Dedifferentiated amniotic fluid mesenchymal stem cell (primary cell): Measurements from ENCODE around the gene RTP1.
"Not testable (repeated sequence)": the region's sequence is repeated elsewhere in the genome, so short reads cannot be mapped to it uniquely, and the experiment has no call there.

ENCODE experiments used
- DNase-seq: peaks from one replicate; pipeline ENCODE4 v3.0.0-alpha.2; 2016; ENCODE audit errors: extremely low spot score

Gene RTP1, protein sequence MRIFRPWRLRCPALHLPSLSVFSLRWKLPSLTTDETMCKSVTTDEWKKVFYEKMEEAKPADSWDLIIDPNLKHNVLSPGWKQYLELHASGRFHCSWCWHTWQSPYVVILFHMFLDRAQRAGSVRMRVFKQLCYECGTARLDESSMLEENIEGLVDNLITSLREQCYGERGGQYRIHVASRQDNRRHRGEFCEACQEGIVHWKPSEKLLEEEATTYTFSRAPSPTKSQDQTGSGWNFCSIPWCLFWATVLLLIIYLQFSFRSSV

GRCh38 chr3:187197335-187197649 is at the start of gene RTP1:
TSS of gene RTP1 (plus strand) at chr3:187197486. CDS start at chr3:187197516, 30 bp downstream.
- no peak for DNase-seq

- no peak for DNase-seq
These were observed 47.1 kb upstream of the RTP1 start for GRCh38 chr3:187150186-187150585.

DNA sequence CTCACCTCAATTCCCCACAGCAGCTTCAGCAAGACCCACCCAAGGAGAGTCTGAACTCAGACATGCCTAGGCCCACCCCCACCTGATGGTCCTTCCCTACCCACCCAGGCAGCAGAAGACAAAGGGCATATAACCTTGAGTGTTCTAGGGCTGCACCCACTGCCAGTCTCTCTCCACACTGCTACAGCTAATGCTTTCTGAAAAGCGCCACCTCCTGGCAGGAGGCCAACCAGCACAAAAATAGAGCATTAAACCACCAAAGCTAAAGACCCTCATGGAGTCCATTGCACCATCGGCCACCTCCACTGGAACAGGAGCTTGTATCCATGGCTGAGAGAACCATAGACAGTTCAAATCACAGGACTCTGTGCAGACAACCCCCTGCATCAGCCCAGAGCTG is 46.7 kb upstream of the RTP1 start:
- no peak for DNase-seq

GRCh38 chr3:187161556-187161955 is 35.7 kb upstream of the RTP1 start:
- no peak for DNase-seq

DNA sequence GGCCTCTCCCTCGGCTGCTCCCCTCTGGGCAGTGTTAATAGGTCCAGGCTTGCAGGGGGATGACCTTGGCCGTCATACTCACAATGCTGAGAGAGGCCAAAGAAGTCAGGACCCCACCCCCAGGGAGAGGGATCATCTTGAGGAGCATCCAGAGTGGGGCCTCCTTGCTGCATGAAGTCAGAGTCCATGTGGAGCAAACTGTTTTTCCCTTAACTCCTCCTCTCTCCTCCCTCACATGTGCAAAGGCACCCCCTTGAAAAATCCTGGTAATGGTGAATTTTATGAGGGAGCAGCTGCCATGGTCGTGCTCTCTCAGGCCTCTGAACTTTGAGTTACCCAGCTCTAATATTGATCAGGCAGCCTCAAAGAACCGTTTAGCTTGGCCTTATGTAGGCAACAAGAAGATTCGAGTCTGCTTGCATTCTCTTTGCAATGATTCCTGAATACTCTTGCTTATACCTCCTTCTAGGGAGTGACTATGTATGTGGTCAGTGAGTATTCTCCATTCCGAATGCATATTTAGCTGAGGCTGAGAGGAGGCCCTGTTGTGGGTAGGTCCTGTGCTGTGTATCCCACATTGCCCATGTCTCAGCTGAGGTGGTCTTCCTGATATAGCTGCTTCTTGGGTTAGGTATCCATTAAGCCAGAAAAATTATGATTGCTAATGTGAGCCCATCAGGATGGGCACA is 34.9 kb upstream of the RTP1 start:
- DNase-seq, result no peak

GRCh38 chr3:187165144-187165543 is 32.1 kb upstream of the RTP1 start:
- DNase-seq, result peak; percentile 76

DNA sequence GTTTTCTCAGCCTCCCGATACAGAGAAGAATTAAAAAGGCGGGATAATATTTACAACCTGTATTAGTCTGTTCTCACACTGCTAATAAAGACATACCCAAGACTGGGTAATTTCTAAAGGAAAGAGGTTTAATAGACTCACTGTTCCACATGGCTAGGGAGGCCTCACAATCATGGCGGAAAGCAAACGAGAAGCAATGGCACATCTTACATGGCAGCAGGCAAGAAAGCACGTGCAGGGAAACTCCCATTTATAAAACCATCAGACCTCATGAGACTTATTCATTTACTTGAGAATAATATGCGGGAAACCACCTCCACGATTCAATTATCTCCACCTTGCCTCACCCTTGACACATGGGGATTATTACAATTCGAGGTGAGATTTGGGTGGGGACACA is 30.5 kb upstream of the RTP1 start:
- no peak for DNase-seq

DNA sequence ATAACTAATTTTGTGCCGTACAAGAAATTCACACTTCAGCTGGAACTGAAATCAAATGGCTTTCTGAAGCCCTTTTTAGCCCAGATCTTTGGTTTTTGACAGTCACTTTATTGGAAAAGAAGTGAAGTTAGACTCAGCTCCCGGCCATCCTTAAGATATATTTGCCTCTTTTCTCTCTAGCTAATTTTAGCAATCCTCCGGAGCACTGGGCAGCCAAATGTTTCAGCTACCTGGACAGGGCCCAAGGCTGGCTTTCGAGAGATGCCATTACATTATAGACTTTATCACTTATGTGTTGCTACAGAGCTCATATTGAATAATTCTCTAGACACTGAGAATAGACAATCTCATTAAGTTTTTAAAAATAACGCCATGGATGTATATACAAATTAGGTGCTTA is 29.5 kb upstream of the RTP1 start:
- no peak for DNase-seq

- no peak for DNase-seq
These were observed 27.9 kb upstream of the RTP1 start for GRCh38 chr3:187169231-187169960.

- not testable (repeated sequence) for DNase-seq
These were observed 26.4 kb upstream of the RTP1 start for GRCh38 chr3:187170911-187171310.

DNA sequence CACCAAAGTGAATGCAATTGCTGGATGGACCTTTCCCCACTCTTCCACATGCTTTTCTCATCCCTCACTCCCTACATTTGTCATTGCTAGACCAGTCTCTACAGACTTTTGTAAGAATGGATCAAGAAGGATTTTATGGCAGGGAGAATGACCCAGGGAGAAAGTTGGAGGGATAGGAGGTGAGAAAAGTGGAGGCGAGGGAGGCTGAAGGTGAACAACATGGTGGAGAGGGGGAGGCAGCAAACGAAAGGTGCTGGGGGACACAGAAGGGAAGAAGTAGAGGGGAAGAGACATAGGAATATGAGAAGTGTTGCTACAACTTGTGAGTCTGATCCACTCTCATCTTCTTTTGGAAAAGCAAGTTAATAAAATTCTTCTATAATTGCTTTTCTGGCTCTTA is 24.4 kb upstream of the RTP1 start:
- DNase-seq, result no peak

GRCh38 chr3:187181454-187182170 is 15.7 kb upstream of the RTP1 start:
- DNase-seq, result no peak

DNA sequence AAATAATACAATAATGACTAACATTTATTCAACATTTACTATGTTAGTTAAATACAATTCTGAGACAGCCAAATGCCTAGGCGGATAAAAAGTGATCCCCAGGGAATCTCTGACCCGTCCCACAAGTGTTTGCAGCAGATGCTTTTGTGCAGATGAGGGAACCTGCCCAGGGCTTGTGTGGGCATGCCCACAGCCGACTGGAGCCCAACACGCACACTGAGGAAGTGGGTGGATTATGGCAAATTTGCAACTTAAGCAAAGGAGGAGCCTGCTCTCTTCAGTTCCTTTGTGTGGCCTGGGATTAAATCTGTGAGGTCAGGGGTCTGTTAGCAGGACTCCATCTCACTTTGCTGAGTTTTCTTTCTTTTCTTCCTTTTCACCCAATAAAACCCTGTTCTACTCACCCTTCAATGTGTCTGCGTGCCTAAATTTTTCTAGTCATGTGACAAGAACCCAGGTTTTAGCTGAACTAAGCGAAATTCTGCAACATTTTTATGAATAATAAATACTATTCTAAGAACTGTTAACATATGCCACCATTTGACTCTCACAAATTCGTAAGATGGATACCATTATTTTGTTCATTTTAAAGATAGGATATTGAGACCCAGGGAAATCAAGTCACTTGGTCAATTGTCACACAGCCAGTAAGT is 13.9 kb upstream of the RTP1 start:
- DNase-seq, result no peak

DNA sequence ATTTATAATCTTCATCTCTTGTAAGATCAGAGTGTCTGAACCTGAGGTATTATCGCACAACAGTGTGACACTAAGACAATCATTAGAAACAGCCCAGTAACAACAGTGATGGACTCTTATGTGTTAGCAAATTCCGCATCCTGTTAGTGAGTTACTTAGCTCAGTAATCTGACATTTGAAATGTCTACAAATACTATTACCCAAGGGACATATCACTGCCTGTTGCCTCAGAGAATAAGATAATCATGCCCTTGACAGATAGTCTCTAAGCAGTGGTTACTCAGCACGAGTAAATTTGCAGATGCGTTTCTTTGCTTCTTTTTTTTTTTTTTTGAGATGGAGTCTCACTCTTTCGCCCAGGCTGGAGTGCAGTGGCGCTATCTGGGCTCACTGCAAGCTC is 13.4 kb upstream of the RTP1 start:
- DNase-seq, result no peak

- no peak for DNase-seq
These were observed 11.5 kb upstream of the RTP1 start for GRCh38 chr3:187185759-187186158.

GRCh38 chr3:187186375-187186774 is 10.9 kb upstream of the RTP1 start:
- no peak for DNase-seq

DNA sequence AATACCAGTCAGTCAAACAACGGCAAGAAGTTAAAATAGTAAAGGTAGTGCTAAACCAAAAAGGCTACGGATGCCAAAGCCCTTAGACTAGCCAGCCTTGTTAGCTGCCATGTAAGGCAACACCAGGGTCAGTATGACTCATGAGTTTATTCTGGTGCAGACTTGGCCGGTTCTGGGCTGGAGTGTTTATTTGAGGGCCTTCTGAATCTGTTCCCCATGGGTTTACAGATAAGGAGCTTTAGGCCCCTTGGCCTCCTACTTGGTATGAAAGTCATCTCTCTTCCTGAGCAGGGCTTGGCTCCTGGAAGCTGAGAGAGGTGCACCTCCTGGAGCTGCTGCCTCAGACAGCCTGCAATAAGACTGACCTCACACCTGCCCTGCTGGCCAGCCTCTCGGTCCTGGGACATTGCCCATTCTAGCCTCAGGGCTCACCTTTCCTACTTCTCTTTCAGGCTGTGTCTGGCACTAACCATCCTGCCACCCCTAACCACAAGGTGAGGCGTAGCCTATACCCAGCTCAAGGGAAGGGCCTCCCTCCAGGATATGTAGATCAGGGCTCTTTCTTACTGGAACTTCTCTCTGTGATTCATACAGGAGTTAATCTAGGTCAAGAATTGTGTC is 10.4 kb upstream of the RTP1 start:
- peak; percentile 75 for DNase-seq

DNA sequence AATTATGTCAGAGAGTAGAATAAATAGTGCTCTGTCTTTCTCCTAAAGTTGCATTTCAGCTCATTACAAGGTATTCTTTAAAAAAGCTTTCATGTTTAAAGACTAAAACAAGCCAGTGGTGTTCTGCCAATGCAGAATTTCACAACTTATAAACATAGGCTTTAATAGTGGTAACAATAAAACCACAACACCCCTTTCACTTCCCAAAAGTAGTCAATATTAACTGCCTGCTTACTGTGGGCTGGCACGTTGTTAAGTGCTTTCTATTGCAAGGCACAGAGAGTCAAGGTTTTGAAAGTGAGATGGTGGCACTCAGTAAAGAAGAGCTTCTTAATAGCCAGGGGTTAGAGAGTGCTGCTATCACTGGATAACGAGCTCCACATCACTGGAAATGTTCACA is 8.4 kb upstream of the RTP1 start:
- DNase-seq, result no peak

GRCh38 chr3:187191271-187191670 is 6.0 kb upstream of the RTP1 start:
- no peak for DNase-seq

GRCh38 chr3:187193181-187193580 is 4.1 kb upstream of the RTP1 start:
- DNase-seq, result peak; percentile 31

DNA sequence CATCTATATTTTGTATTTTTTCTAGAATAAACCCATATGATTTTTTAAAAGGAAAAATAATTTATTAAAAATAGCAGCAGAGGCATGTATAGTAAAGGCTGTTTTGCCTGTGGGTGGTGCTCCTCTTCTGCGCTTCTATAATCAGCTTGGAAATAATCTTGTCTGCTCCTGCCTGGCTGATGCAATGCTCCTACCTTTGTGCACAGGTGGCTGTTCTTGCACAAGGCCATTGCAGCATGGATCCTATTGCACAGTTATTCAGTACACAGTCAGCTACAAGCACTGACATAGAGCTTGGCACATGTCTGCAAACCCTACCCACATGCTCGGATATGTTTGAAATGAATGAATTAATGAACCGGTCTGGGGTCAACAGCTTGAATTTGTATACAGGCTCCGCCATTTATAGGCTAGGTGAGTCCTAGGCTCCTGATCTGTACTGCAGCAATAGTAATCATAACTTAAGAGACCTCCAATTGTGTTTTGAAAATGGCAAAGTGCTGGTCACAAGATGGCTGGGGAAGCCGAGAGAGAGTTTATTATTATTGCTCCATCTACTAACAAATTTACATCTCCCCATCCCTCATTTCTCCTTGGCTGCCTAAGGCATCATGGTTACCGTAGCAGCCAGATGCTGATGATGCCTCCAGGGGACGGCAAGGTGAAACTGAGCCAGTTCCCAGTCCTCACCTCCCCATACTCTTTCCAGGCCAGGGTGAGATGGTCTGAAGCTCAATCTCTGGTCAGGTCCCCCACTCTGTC is 532 bp upstream of the RTP1 start:
- no peak for DNase-seq
